GM23248 (cell line): ENCODE measurements around the gene CREBBP.

Experiments used
- EZH2 ChIP-seq: fragments of 200-600 bp; sonication (generic); IDR thresholded peaks from 2 replicates; pipeline ENCODE4 v1.6.1; 2018; ENCODE audit warnings: antibody characterized with exemption, mild to moderate bottlenecking; ENCODE audit not compliant: insufficient read depth, poor library complexity, severe bottlenecking
- EZH2phosphoT487 ChIP-seq: fragments of 200-600 bp; sonication (generic); IDR thresholded peaks from 2 replicates; pipeline ENCODE4 v1.6.1; 2018; ENCODE audit warnings: antibody characterized with exemption, moderate library complexity, mild to moderate bottlenecking, low read depth; ENCODE audit not compliant: insufficient read depth

- TF ChIP-seq EZH2 (no peak), EZH2phosphoT487 (no peak)
Measured at GRCh38 chr16:3754772-3755171, 125.7 kb downstream of the CREBBP start.
